Aorta (tissue), 5 donors: ENCODE measurements around the gene OSBPL8. TPM values are rescaled to one million over a fixed set of nuclear protein-coding genes. Genes with fewer than 3 reads are reported as not detected.
"Not testable (repeated sequence)": the region's sequence is repeated elsewhere in the genome, so short reads cannot be mapped to it uniquely, and the experiment has no call there.

Experiments
- ATAC-seq: fragments of 200-7000 bp; cut with Tn5 transposase; one replicate; pipeline ENCODE4 v1.9.1; 2022; ENCODE audit warnings: moderate library complexity; ENCODE audit not compliant: low FRiP score
- DNase-seq, 2 donors: peaks; one replicate each; pipeline ENCODE4 v3.0.0-alpha.2; 2020
- H3K27ac ChIP-seq, 2 donors: one replicate each; pipeline ENCODE4 v1.5.1; 2013; ENCODE audit warnings: low read length in 2 of 2, mild to moderate bottlenecking in 2 of 2, moderate library complexity in 2 of 2, control low read depth in 1 of 2, inconsistent platforms in 1 of 2, low read depth in 1 of 2
- H3K27me3 ChIP-seq, 2 donors: one replicate each; pipeline ENCODE4 v1.6.1; 2013; ENCODE audit warnings: control low read depth in 1 of 2, low read length in 1 of 2, mild to moderate bottlenecking in 1 of 2, moderate library complexity in 1 of 2; ENCODE audit not compliant: insufficient read depth in 2 of 2, control insufficient read depth in 1 of 2
- H3K36me3 ChIP-seq, 2 donors: one replicate each; pipeline ENCODE4 v1.6.1; 2013; ENCODE audit warnings: control low read depth in 1 of 2, low read length in 1 of 2, mild to moderate bottlenecking in 1 of 2; ENCODE audit not compliant: insufficient read depth in 2 of 2, control insufficient read depth in 1 of 2
- H3K4me1 ChIP-seq, 2 donors: one replicate each; pipeline ENCODE4 v1.6.1; 2013; ENCODE audit warnings: low read length in 2 of 2, control low read depth in 1 of 2, mild to moderate bottlenecking in 1 of 2, moderate library complexity in 1 of 2; ENCODE audit not compliant: insufficient read depth in 2 of 2, control insufficient read depth in 1 of 2
- H3K4me3 ChIP-seq, 2 donors: one replicate each; pipeline ENCODE4 v1.5.1; 2013; ENCODE audit warnings: low read length in 2 of 2, control low read depth in 1 of 2, mild to moderate bottlenecking in 1 of 2
- H3K9me3 ChIP-seq: one replicate; pipeline ENCODE4 v1.6.1; 2013; ENCODE audit warnings: mild to moderate bottlenecking, low read length; ENCODE audit not compliant: control insufficient read depth
- whole genome bisulfite sequencing, 2 donors: extraction: QIAGEN DNeasy Blood & Tissue Kit; methylation state at CpG; one replicate each; pipeline ENCODE4 v1.1.7; 2013; 5-methylcytosine and 5-hydroxymethylcytosine counted together
- intact Hi-C, 2 donors: fragments of 100-400 bp; cut with DNase I; formaldehyde crosslinking; loops; one replicate each; pipeline versions ENCODE4 v1.14.2 to v1.15.0; 2022
- polyA plus RNA-seq, 2 donors: library from polyadenylated mRNA; stranded (reverse); fragments of 200-250 nt; gene quantifications; one replicate each; pipeline ENCODE4 v1.2.3, GENCODE V29; 2013
- total RNA-seq, 2 donors: library from RNA; stranded (reverse); fragmentation: NEBNext Ultra II Directional; extraction: Animal tissue kit (Norgen Biotek cat#: 25700); gene quantifications; one replicate each; pipeline ENCODE4 v1.2.1, GENCODE V29; 2021
- donor health status: healthy with polysubstance abuse.
- donor health status: Bipolar disorder and iron deficiency.
- donor health status: DM: no; HTN: no; CAD: no.
- donor health status: DM: no; HTN: no; CAD: no.
- donor health status: DM: yes; HTN: yes; CAD: no.

Gene OSBPL8
- total and polyA plus RNA-seq, 4 donors, result 16.8 to 100 (median 47.6) TPM

DNA sequence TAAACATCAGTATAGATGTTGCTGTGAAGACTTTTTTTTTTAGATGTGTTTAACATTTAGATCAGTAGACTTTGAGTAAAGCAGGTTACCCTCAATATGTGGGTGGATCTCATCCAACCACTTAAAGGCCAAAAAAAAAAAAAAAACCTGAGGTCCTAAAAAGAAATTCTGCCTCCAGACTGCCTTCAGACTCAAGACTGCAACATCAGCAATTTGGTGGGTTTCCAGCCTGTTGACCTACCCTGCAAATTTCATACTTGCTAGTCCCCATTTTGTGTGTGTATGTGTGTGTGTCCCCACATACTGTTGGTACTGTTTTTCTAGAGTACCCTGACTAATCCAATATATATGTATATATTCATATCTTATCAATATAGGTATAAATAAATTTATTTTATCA lies 55.6 kb downstream of the OSBPL8 start:
- H3K27me3 ChIP-seq, result no peaks in the 10 kb centered on the region
- ATAC-seq, result no peak
- H3K4me1 ChIP-seq, result no peaks in the 10 kb centered on the region
- no peak overlapping the region for H3K4me3 ChIP-seq
- no peak for DNase-seq
- H3K36me3 ChIP-seq, result no peaks in the 10 kb centered on the region
- H3K9me3 ChIP-seq, result no peaks in the 10 kb centered on the region
- no peak overlapping the region for H3K27ac ChIP-seq
- intact Hi-C loops, result no loop called here

DNA sequence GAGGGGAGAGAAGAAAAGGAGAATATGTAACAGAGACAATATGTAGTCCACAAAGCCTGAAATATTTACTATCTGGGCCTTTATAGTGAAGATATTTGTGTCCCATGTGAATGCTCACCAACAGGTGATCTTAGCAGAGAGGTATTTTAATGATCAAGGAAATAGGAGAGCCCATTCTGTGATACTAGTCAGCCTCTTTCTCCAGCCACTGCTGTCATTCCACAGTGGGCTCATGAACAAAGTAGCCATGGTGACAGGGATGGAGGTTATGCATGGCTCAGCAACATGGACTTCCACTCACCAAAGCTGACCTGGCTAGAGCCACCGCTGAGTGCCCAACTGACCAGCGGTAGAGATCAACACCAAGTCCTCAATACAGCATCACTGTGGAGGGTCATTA lies 58.2 kb downstream of the OSBPL8 start:
- Histone ChIP-seq H3K27me3 (no peaks in the 10 kb centered on the region), H3K4me3 (no peak overlapping the region), H3K4me1 (no peaks in the 10 kb centered on the region), H3K36me3 (no peaks in the 10 kb centered on the region), H3K9me3 (no peaks in the 10 kb centered on the region), H3K27ac (no peak overlapping the region)
- ATAC-seq, result no peak
- no peak for DNase-seq
- intact Hi-C loops, result no loop called here
- WGBS, 2 donors, result 99 to 100% methylated on average over 2 of the region's 2 CpGs

DNA sequence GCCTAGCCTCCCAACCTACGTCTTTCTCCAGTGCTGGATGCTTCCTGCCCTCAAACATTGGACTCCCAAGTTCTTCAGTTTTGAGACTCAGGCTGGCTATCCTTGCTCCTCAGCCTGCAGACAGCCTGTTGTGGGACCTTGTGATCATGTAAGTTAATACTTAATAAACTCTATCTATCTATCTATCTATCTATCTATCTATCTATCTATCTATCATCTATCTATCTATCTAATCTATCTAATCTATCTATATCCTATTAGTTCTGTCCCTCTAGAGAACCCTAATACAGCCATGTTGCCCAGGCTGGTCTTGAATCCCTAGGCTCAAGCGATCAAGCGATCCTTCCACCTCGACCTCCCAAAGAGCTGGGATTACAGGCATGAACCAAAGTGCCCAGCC lies 60.4 kb downstream of the OSBPL8 start:
- H3K36me3 ChIP-seq, H3K4me3 ChIP-seq, ATAC-seq, DNase-seq, intact Hi-C loops, H3K9me3 ChIP-seq, H3K27ac ChIP-seq, H3K4me1 ChIP-seq, H3K27me3 ChIP-seq: not testable (repeated sequence)
- WGBS, 2 donors, result 97 to 99% methylated on average over 4 of the region's 4 CpGs

DNA sequence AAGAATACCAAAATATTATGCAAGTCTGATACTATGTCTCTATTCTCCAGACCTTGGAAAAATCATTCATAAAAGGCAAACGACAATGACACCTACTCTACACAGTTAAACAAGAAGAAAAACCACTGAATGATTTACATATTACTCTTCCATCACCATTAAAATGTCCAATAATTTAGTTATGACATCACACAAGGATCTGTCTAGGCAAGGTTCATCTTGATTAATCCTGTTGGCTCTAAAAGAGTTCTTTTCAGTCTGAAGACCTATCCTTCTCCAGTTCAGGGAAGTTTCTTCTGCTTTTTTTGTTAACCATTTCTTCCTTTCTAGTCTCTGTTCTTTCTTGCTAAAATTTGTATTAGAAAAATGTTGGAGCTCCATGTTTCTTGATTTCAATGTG lies 64.0 kb downstream of the OSBPL8 start:
- intact Hi-C loops, result no loop called here
- Histone ChIP-seq H3K36me3 (no peaks in the 10 kb centered on the region), H3K27ac (no peak overlapping the region), H3K4me1 (no peaks in the 10 kb centered on the region), H3K9me3 (no peaks in the 10 kb centered on the region), H3K27me3 (no peaks in the 10 kb centered on the region), H3K4me3 (no peak overlapping the region)
- ATAC-seq (no peak), DNase-seq (no peak)
- WGBS, 2 donors, result 54 to 63% methylated on average over 1 of the region's 1 CpG

DNA sequence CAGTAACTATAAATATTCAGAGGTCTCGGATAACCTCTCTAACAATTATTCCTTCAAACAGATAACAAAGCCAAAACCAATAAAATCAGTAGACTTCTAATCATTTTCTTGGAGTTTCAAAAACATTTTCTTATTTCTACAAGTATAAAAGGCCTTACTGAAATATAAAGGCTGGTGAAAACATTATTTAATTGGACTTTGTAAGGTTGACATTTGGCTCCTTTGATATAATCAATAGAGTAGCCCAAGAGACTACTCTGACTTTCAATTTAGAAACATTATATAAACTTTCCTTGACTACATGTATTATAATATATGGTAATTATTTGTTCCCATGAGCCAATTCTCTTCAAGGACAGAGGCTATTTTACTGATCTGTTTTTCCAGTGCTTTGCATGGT lies 68.3 kb downstream of the OSBPL8 start:
- intact Hi-C loops, result no loop called here
- no peaks in the 10 kb centered on the region for H3K36me3 ChIP-seq
- DNase-seq (no peak), ATAC-seq (no peak)
- 94 to 97% methylated on average over 1 of the region's 1 CpG for WGBS, 2 donors
- H3K27ac ChIP-seq, result no peak overlapping the region
- H3K27me3 ChIP-seq, result no peaks in the 10 kb centered on the region
- H3K4me1 ChIP-seq, result no peaks in the 10 kb centered on the region
- no peak overlapping the region for H3K4me3 ChIP-seq
- no peaks in the 10 kb centered on the region for H3K9me3 ChIP-seq

DNA sequence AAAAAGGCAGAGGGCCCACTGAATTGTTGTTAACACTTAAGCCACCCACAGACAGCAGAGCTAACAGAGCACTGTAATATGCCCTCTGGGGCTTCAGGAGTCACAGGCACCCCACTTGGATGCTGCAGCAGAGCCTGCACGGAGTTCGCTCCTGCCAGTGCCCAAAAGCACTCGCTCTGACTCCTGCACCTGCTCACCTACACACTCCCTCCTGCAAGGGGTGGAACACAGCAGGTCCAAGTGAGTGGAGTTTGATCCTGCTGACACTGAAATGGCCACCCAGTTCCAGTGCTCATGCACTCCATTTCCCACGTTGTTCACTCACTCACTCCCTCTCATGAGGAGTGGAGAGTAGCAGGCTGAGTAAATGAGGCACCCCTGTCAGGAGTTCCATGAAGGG lies 68.8 kb downstream of the OSBPL8 start:
- no peaks in the 10 kb centered on the region for H3K36me3 ChIP-seq
- ATAC-seq (no peak), DNase-seq (no peak)
- no peaks in the 10 kb centered on the region for H3K27me3 ChIP-seq
- H3K9me3 ChIP-seq, result no peaks in the 10 kb centered on the region
- WGBS, 2 donors, result 93 to 98% methylated on average over 4 of the region's 4 CpGs
- intact Hi-C loops, result no loop called here
- H3K4me1 ChIP-seq, result no peaks in the 10 kb centered on the region
- no peak overlapping the region for H3K4me3 ChIP-seq
- H3K27ac ChIP-seq, result no peak overlapping the region

DNA sequence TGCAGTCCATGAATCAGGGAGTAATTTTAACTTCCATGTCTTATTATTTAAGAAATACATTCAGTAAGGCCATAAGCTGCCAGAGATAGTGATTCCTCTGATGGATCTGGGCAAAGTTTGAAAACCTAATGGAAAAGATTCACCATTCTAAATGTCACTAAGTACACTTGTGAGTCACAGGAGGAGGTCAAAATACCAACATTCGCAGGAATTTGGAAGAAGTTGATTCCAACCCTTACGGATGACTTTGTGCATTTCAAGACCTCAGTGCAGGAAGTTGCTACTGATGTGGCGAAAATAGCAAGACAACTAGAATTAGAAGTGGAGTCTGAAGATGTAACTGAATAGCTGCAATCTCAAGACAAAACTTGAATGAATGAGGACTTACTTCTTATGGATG lies 69.8 kb downstream of the OSBPL8 start:
- intact Hi-C loops, result no loop called here
- no peaks in the 10 kb centered on the region for H3K4me1 ChIP-seq
- H3K27me3 ChIP-seq, result no peaks in the 10 kb centered on the region
- ATAC-seq, result no peak
- no peaks in the 10 kb centered on the region for H3K36me3 ChIP-seq
- no peak overlapping the region for H3K27ac ChIP-seq
- H3K9me3 ChIP-seq, result no peaks in the 10 kb centered on the region
- no peak for DNase-seq
- no peak overlapping the region for H3K4me3 ChIP-seq
- WGBS, 2 donors, result 90 to 93% methylated on average over 3 of the region's 3 CpGs

DNA sequence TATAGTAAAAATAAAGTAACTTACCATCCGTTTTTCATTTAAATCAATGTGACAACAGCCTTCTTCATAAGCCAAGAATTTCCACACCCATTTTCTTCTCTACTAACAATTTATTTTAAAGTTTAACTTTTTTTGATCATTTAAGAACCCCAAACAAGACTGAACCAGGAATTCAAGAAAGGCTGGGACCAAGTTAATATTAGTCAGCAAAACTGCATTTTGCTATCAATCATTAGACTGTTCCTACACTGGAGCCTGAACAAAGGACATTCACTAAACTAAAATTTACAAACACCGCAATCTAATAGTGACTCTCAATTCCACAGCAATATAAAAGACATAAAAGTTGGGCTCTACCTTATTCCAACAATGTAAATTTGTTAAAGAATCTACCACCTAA lies 73.6 kb downstream of the OSBPL8 start:
- Histone ChIP-seq H3K4me3 (no peak overlapping the region), H3K27ac (no peak overlapping the region), H3K36me3 (no peaks in the 10 kb centered on the region), H3K9me3 (no peaks in the 10 kb centered on the region), H3K4me1 (no peaks in the 10 kb centered on the region), H3K27me3 (no peaks in the 10 kb centered on the region)
- ATAC-seq (no peak), DNase-seq (no peak)
- intact Hi-C loops, result no loop called here
- 61 to 66% methylated on average over 2 of the region's 2 CpGs for WGBS, 2 donors

DNA sequence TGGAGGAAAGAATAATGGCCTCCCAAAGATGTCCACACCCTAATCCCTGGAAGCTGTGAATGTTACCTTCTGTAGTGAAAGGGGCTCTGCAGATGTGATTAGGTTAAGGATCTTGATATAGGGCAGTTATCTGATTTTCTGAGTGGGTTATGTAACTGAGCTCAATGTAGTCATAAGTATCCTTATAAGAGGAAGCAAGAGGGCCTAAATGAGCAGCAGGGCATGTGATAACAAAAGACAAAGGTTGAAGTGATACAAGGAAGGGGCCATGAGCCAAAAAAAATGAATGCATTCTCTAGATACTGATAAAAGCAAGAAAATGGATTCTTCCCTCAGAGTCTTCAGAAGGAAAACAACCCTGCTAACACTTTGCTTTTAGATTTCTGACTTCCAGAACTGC lies 78.8 kb downstream of the OSBPL8 start:
- H3K36me3 ChIP-seq, result no peaks in the 10 kb centered on the region
- no peak for ATAC-seq
- H3K9me3 ChIP-seq, result no peaks in the 10 kb centered on the region
- intact Hi-C loops, result no loop called here
- H3K27me3 ChIP-seq, result no peaks in the 10 kb centered on the region
- no peak for DNase-seq
- H3K27ac ChIP-seq, result no peak overlapping the region
- H3K4me3 ChIP-seq, result no peak overlapping the region
- H3K4me1 ChIP-seq, result no peaks in the 10 kb centered on the region

DNA sequence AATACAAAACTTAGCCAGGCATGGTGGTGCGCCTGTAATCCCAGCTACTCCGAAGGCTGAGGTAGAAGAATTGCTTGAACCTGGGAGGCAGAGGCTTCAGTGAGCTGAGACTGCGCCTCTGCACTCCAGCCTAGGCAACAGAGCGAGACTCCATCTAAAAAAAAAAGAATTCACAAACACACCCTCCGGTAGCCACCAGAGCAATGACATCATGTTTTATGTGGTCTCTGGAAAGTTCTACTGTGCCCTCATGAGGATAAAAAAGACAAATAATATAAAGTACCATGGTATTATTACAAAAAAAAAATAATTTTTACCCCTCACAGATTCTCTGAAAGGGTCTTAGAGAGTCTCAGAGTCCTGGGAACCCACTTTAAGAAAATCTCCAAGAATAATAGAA lies 81.5 kb downstream of the OSBPL8 start:
- ATAC-seq (no peak), DNase-seq (no peak)
- H3K36me3 ChIP-seq, result no peaks in the 10 kb centered on the region
- intact Hi-C loops, result no loop called here
- WGBS, 2 donors, result 76 to 85% methylated on average over 5 of the region's 5 CpGs
- H3K27ac ChIP-seq, result no peak overlapping the region
- H3K4me1 ChIP-seq, result no peaks in the 10 kb centered on the region
- H3K4me3 ChIP-seq, result no peak overlapping the region
- no peaks in the 10 kb centered on the region for H3K9me3 ChIP-seq
- H3K27me3 ChIP-seq, result no peaks in the 10 kb centered on the region
